ENCODE results near the gene APOBEC3B. TPM values are rescaled to one million over a fixed set of nuclear protein-coding genes. Genes with fewer than 3 reads are reported as not detected.
A peak's percentile ranks its signal among the peaks of the same experiment; 100 is the strongest.
"Not testable (repeated sequence)": the region's sequence is repeated elsewhere in the genome, so short reads cannot be mapped to it uniquely, and the experiment has no call there.

The APOBEC3B gene
- total and polyA plus RNA-seq, 2 donors from 2014 or later = 1.0 to 2.7 TPM

DNA sequence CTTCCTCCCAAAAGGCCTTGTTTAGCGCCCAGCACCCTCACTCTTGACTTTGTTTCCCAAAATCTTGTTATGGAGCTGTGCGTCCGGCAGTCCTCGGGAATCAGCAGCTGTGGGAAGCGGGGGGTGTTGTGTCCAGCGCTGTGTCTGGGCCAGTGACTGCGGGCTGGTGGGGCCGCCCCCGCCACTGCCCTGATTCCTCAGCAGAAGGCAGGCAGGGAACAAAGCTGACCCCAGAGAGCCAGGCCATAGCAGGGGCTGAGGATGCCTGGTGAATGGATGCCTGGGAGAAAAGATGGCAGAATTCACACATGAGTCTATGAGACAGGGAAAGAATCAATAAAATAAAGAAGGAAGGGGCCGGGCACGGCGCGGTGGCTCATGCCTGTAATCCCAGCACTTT lies 34.4 kb downstream of the APOBEC3B start:
- TF ChIP-seq, protein P1, sequence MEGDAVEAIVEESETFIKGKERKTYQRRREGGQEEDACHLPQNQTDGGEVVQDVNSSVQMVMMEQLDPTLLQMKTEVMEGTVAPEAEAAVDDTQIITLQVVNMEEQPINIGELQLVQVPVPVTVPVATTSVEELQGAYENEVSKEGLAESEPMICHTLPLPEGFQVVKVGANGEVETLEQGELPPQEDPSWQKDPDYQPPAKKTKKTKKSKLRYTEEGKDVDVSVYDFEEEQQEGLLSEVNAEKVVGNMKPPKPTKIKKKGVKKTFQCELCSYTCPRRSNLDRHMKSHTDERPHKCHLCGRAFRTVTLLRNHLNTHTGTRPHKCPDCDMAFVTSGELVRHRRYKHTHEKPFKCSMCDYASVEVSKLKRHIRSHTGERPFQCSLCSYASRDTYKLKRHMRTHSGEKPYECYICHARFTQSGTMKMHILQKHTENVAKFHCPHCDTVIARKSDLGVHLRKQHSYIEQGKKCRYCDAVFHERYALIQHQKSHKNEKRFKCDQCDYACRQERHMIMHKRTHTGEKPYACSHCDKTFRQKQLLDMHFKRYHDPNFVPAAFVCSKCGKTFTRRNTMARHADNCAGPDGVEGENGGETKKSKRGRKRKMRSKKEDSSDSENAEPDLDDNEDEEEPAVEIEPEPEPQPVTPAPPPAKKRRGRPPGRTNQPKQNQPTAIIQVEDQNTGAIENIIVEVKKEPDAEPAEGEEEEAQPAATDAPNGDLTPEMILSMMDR (IDR thresholded peaks at IDR 0.05; ENCODE audit: borderline replicate concordance, extremely low read depth, insufficient read depth) = no peak
- no peak for FAIRE-seq
- no peak overlapping the region for H3K9ac ChIP-seq (ENCODE audit: low read length in 3 of 3)
- no peak overlapping the region for H3K27ac ChIP-seq (ENCODE audit: low read depth in 2 of 2, low read length in 2 of 2)
- H3K4me3 ChIP-seq (ENCODE audit: low read length in 3 of 3) = no peak overlapping the region
- H3K36me3 ChIP-seq (ENCODE audit: control insufficient read depth in 2 of 3, insufficient read depth in 3 of 3, low read length in 3 of 3) = no peaks in the 10 kb centered on the region
- H3K9me3 ChIP-seq (ENCODE audit: control insufficient read depth in 2 of 3, insufficient read depth in 1 of 3, low read length in 3 of 3) = no peaks in the 10 kb centered on the region
- DNase-seq = no peak
- intact Hi-C loops (cut with DNase I) = no loop called here
- H3K27me3 ChIP-seq (ENCODE audit: control insufficient read depth, insufficient read depth, low read length) = no peaks in the 10 kb centered on the region
- peaks cover 0 to 2% (median 0%) of the 10 kb centered on the region in 3 donors for H3K4me1 ChIP-seq (ENCODE audit: control insufficient read depth in 2 of 3, insufficient read depth in 2 of 3, low read depth in 1 of 3, low read length in 3 of 3)

DNA sequence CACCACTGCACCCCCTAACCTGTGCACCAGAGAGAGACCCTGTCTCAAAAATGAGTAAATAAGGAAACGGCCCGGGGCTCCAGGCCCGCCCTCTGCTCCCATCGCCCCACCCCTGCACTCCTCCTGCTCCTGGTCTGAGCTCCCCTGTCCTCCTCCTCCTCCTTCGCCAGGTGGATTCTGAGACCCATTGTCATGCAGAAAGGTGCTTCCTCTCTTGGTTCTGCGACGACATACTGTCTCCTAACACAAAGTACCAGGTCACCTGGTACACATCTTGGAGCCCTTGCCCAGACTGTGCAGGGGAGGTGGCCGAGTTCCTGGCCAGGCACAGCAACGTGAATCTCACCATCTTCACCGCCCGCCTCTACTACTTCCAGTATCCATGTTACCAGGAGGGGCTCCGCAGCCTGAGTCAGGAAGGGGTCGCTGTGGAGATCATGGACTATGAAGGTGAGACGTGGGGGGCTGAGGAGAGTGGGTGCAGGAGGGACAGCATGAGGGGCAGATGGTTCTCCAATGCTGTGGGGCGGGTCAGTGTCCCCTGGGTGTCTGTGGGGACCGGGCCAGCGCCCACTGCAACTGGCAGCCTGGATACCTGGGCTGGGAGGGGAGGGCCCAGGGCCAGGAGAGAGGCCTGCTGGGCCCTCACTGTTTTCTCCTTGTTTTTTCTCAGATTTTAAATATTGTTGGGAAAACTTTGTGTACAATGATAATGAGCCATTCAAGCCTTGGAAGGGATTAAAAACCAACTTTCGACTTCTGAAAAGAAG lies 35.6 kb downstream of the APOBEC3B start:
- intact Hi-C loops (cut with DNase I) = no loop called here
- Histone ChIP-seq H3K9me3 (ENCODE audit: control insufficient read depth in 2 of 3, insufficient read depth in 1 of 3, low read length in 3 of 3) (no peaks in the 10 kb centered on the region), H3K4me1 (ENCODE audit: control insufficient read depth in 2 of 3, insufficient read depth in 2 of 3, low read depth in 1 of 3, low read length in 3 of 3) (peaks cover 0 to 2% (median 0%) of the 10 kb centered on the region in 3 donors), H3K27me3 (ENCODE audit: control insufficient read depth, insufficient read depth, low read length) (no peaks in the 10 kb centered on the region), H3K9ac (ENCODE audit: low read length in 3 of 3) (no peak overlapping the region), H3K4me3 (ENCODE audit: low read length in 3 of 3) (no peak overlapping the region), H3K36me3 (ENCODE audit: control insufficient read depth in 2 of 3, insufficient read depth in 3 of 3, low read length in 3 of 3) (no peaks in the 10 kb centered on the region), H3K27ac (ENCODE audit: low read depth in 2 of 2, low read length in 2 of 2) (no peak overlapping the region)
- DNase-seq = no peak
- no peak for FAIRE-seq
- TF ChIP-seq, protein P1 (IDR thresholded peaks at IDR 0.05; ENCODE audit: borderline replicate concordance, extremely low read depth, insufficient read depth) = no peak

DNA sequence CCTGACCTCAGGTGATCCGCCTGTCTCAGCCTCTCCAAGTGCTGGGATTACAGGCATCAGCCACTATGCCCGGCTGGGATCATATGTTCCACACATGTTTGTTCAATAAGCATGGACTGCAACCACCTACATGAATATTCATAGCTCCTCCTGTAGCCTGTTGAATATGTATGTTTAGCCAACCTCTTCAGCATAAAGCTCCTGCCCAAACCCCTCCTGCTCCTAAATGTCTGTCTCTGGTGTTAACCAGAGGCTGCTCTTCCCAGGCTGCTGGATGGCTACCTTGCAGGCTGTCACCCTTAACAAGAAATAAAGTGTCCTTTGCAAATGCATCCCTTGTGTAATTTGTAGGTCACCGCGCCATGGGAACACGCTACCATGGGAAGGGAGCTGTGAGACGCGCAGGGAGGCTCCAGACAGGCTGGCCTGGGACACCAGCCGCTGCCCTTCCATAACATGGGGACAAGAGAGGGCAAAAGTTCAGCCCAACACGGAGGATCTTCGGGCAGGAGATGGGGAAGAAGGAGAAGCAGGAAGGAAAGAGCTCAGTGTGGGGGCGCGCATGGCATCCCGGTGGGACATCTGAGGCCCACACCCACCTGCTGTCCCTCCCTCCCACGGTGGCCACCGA lies 38.0 kb downstream of the APOBEC3B start:
- peak overlapping the region in 1 of 2 donors; percentile 14 for H3K27ac ChIP-seq (ENCODE audit: low read depth in 2 of 2, low read length in 2 of 2)
- DNase-seq; H3K4me3 ChIP-seq (ENCODE audit: low read length in 3 of 3); FAIRE-seq; H3K4me1 ChIP-seq (ENCODE audit: control insufficient read depth in 2 of 3, insufficient read depth in 2 of 3, low read depth in 1 of 3, low read length in 3 of 3); H3K36me3 ChIP-seq (ENCODE audit: control insufficient read depth in 2 of 3, insufficient read depth in 3 of 3, low read length in 3 of 3); H3K9me3 ChIP-seq (ENCODE audit: control insufficient read depth in 2 of 3, insufficient read depth in 1 of 3, low read length in 3 of 3); H3K27me3 ChIP-seq (ENCODE audit: control insufficient read depth, insufficient read depth, low read length); intact Hi-C loops (cut with DNase I); H3K9ac ChIP-seq (ENCODE audit: low read length in 3 of 3): not testable (repeated sequence)

DNA sequence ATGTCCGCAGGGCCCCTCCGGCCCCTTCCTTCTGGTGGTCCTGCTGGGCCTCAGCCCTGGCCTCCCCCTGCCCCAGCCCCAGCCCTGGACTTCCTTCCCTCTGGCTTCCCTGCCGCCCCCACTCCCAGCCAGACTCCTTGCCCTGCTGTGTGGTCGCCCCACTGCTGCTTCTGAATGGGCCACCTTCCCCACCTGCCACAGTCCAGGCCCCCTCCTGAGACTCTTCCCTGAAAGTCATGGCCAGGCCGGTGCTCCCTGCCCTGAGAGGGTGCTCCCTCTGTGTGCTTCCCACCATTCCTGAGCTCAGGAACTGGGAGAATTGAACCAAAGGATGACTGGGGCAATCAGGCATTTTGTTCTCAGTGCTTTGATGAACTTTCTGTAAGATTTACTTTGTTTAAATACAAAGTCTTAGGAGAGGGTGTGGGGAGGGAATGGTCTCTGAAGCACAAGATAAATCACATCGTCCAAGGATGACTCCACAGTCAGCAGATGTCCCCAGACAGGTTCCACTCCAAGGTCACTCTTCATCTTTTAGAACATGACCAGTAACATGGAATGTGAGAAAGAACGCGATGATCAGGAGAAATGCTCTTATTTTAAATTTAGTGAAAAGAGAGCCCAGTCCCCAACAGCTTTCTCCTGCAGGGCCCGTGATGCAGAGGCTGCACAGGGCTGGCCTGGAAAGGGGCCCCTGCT lies 39.6 kb downstream of the APOBEC3B start:
- H3K4me3 ChIP-seq (ENCODE audit: low read length in 3 of 3) = peak overlapping the region in 2 of 3 donors; percentile 23 to 46
- TF ChIP-seq, protein P1 (IDR thresholded peaks at IDR 0.05; ENCODE audit: borderline replicate concordance, extremely low read depth, insufficient read depth) = no peak
- intact Hi-C loops (cut with DNase I) = no loop called here
- DNase-seq = no peak
- peaks cover 0 to 2% (median 0%) of the 10 kb centered on the region in 3 donors for H3K4me1 ChIP-seq (ENCODE audit: control insufficient read depth in 2 of 3, insufficient read depth in 2 of 3, low read depth in 1 of 3, low read length in 3 of 3)
- peak overlapping the region; percentile 43 to 70 for H3K27ac ChIP-seq (ENCODE audit: low read depth in 2 of 2, low read length in 2 of 2)
- no peaks in the 10 kb centered on the region for H3K36me3 ChIP-seq (ENCODE audit: control insufficient read depth in 2 of 3, insufficient read depth in 3 of 3, low read length in 3 of 3)
- H3K9me3 ChIP-seq (ENCODE audit: control insufficient read depth in 2 of 3, insufficient read depth in 1 of 3, low read length in 3 of 3) = no peaks in the 10 kb centered on the region
- no peaks in the 10 kb centered on the region for H3K27me3 ChIP-seq (ENCODE audit: control insufficient read depth, insufficient read depth, low read length)
- H3K9ac ChIP-seq (ENCODE audit: low read length in 3 of 3) = peak overlapping the region in 1 of 3 donors; percentile 34
- no peak for FAIRE-seq
